HG03064 (cell line): Measurements from ENCODE around the gene GRN.

Source experiments
- ATAC-seq: cut with Tn5 transposase; IDR thresholded peaks from one replicate; pipeline ENCODE4 v1.9.1; 2021; ENCODE audit warnings: low read depth; ENCODE audit not compliant: unreplicated experiment

The GRN gene

DNA sequence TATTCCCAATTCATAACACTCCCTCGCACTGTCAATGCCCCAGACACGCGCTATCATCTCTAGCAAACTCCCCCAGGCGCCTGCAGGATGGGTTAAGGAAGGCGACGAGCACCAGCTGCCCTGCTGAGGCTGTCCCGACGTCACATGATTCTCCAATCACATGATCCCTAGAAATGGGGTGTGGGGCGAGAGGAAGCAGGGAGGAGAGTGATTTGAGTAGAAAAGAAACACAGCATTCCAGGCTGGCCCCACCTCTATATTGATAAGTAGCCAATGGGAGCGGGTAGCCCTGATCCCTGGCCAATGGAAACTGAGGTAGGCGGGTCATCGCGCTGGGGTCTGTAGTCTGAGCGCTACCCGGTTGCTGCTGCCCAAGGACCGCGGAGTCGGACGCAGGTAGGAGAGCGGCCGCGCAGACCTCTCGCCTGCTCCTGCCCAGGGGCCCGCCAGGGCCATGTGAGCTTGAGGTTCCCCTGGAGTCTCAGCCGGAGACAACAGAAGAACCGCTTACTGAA is at the start of gene GRN:
Gene GRN, plus strand, starts transcription at position 364 of the 515 bp plus-strand sequence. CDS start 3,863 bp downstream, outside the sequence.
- no peak for ATAC-seq

DNA sequence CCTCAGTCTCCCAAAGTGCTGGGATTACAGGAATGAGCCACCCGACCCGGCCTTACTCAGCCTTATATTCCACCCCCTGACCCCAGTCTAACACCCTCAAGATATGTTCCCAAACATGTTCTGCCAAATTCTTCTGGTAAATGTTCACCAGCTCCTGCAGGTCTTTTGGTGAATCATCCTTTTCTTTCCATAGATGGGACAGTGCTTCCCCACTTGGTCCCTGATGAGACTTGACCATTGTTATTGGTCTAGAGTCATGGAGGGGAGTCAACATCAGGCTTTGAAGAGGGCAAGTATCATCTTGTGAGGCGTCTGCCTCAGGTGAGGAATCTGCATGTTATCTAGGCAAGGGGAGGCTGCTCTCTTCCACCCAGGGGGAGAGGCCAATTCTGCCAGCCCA is 47.1 kb upstream of the GRN start:
- no peak for ATAC-seq

DNA sequence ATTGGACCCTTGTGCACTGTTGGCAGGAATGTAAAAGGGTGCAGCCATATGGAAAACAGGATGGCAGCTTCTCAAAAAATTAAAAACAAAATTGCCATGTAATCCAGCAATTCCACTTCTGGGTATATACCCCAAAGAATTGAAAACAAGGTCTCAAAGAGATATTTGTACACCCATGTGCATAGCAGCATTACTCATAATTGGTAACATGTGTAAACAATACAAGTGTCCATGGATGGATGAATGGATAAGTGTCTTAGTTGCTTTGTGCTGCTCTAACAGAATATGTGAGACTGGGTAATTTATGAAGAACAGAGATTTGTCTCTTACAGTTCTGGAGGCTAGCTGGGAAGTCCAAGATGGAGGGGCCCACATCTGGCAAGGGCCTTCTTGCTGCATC is 40.5 kb upstream of the GRN start:
- ATAC-seq: no peak

DNA sequence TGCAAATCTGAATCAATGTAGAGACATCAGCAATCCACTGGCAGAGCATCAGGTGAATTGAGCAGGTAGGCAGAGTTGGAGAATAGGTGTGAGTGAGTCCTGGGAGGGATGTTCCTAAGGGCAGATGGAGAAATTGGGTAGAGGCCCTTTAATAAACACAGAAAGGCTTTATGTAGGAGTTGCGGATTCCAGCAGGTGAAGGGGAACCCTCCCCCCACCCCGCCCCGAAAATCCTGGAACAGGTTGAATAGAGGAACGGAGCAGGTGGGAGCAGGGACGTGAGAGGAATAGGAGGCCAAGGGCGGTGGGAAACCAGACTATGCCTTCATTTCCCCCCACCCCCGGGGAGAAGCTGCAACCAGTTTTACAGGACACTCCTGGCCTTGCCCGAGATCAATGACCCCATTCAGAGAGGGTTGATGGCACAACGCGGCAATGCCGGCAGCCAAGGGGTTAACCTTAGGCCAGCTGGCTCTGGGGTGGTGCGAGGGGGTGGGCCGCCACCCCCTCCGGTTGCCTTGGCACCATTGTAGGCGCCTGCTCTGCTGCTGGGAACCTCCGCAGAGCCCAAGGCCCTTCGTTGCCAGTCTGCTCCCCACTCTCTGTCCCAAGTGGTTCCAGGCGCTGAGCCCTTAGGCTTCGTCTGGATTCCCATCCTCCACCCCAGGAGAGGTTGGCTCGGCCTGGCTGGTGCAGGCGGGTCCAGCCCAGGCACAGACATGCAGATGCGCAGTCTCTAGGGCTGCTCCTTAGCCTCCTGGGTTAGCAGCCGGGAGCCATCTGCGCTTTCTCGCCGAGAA is 37.5 kb upstream of the GRN start:
- ATAC-seq: no peak

DNA sequence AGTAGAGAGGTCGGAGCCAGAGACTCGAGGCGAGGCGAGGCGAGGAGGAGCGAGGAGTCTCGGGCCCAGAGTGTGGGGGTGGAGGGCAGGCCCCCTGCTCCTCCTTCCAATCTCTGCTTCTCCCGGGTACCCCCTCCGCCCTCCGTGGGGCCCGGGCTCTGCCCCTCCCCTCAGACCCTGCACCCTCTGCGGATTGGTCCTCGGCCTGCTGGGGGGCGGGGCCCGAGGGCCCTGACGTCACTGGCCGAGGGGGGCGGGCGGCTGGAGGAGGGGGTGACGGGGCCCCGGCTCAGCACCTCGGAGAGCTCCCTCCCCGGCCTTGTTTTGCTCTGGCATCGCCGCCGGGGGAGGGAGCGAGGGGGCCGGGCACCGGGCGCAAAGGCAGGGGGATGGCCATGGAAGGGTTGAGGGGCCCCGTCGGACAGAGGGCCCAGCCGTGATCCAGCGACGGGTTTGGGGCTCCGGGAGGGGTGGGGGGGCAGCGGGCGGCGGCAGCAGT is 36.7 kb upstream of the GRN start, which contains the start of gene RUNDC3A:
Gene RUNDC3A, plus strand, starts transcription at position 282 of the 499 bp plus-strand sequence. CDS start 232 bp downstream, outside the sequence.
- ATAC-seq: no peak

DNA sequence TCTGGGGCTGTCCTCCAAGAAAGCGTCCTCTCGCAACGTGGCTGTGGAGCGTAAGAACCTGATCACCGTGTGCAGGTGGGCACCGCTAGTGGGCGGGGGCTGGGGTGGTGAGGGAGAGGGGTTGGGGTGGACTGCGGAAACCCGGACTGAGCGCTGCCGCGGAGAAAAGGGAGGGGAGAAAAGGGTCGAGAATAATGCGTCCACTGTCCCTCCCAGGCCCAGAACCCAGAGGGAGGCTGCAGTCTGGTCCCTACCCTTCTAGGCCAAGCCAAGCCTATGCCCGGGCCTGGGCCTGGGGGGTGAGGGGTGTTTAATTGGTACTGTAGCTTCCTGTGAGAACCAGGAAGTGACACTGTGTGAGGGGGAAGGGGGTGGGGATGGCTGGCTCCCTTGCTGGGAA is 36.2 kb upstream of the GRN start:
- ATAC-seq: no peak

DNA sequence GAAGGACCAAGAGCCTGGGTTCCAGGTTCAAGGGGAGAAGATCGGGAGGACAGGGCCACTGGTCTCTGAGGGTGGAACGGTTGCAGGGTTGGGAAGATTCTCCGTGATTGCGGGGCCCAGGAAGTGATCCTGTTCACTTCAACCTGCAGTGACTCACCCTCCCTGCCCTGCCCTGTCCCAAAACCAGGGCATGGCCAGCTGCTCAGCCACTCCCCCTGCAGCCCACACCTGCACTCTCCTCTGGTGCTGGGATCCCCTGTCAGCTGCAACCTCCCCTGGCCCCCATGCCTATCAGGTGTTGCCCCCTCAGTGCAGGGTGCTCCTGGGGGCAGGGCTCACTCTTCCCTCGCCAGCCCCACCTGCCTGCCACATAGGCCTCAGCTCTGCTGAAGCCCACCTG is 35.6 kb upstream of the GRN start:
- ATAC-seq: no peak

DNA sequence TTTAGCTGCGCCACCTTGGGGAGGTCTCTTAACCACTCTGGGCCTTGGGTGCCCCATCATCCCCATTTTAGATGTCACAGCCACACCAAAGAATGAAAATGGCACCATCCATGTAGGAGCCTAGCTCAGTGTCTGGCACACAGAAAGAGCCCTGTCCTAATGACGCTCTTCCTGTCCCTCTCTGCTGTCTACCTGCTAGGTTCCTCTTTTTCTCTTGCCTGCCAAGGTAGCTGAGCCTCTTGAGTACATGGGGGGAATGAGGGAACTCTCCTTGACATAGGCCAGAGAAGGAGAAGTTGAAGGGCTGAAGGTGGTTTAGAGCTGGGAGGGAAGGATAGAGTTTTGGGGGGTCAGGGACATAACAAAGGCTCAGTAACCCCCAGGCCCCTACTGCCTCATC is 34.9 kb upstream of the GRN start:
- ATAC-seq: no peak

DNA sequence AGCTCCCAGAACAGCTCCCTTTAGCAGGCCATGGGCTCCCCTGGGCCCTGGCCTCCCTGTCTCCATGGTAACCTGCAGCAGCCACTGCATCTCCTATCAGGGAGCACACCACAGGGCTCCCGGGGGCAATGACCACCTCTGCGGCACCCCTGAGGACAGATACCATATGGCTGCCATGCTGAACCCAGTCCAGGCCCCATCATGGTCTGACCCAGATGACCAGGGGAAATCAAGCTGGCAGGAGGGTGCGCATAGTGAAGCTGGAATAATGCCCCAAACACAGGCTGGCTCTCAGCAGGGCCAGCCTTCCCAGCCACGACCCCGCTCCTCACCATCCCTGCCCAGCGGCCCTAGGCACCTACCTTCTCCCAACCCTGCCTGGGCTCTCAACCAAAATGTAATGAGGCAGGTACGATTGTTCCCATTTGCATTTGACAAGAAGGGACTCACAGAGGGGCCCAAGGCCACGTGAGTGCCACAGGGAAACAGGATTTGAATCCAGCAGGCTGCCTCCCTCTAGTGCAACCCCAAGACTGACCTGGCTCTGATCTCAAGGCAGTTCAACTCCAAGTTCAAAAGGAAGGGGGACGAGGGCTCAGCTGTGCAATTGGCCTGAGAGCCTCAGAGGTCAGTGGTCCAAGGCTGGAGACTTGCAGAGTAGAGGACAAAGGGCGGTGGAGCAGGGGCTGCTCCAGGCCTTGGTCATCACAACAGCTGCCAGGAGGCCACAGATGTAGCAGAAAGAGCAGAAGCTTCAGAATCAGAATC is 34.3 kb upstream of the GRN start:
- ATAC-seq: no peak

DNA sequence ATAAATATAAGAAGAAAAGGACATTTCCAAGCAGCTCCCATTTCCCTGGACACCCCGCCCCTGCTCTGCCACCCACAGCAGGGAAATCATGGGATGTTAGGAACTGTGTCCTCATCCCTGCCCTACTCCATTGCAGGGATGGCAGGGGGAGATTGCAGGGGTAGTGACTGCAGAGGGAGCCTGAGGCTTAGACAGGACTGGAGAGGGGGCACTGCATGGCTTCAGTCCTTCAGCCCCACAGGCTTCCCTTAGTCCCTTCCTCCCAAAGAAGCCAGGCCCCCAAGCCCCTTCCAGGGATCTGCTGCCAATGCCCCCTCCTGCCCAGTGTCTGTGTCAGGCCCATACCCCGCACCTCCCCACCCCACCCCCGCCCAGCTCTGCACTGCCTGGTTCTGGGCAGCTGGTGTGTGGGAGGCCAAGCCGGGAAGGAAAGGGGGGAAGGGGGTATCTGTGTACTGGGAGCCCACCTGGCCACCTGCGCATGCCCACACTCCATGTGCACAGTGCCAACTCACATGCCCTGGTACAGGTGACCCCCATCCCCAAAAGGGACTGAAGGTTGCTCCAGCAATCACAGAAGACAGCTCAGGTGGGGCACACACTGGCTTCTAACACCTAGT is 33.4 kb upstream of the GRN start:
- no peak for ATAC-seq

DNA sequence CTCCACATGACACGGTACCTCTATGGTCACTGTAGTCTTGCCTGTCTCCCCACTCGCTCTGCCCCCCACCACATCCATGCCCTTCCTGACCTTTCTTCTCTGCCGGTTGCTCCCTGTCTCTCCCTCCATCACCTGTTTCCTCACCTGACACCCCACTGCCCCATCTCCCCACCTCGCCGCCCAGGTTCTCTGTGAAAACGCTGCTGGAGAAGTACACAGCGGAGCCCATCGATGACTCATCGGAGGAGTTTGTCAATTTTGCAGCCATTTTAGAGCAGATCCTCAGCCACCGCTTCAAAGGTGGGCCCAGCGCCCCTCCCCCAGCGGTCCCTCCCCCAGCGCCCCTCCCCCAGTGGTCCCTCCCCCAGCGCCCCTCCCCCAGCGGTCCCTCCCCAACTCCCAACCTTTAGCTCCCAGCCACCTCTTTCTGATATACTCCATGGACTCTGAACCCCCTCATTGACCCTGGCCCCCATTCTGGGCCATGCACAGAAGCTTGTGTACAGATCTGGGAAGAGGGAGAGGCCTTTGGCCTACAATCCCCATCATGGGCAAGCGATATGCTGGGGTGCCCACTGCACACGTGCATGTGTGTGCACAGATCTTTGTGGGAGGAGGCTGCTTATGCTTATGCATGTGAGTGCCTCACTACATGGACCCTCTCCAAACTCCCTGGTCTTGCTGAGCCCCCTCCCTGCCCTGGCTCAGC is 32.6 kb upstream of the GRN start:
- ATAC-seq: no peak

DNA sequence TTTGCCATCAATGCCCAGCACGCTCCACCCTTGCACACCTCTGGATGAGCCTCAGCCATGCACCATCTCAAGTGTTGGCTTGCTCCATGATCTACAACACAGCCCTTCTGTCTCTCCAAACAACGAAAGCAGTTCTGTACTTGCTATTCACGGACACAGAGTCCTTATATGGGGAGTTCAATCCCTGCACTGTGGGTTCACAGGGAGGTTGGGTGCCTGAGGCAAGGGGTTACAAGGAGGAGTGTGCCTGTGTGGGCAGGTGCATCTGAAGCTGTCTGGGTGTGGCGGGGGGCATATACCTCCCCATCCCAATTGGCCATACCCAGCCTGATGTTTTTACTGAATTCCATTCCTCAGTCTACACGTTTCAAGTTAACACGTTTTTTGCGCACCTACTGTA is 31.1 kb upstream of the GRN start:
- ATAC-seq: no peak

DNA sequence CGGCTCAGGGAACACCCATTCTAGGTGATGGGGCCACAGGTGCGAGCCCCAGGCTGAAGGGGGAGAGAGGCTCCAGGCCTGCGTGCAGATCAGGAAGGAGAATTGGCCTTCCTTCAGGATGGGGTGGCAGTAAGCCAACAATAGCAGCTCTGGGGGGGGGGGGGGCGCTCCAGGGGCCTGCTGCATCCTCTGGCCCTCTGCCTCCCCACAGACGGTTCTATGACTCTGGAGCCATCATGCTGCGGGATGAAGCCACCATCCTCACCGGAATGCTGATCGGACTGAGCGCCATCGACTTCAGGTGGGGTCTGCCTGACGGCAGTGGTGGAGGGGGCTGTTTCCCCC is 30.6 kb upstream of the GRN start:
- no peak for ATAC-seq

DNA sequence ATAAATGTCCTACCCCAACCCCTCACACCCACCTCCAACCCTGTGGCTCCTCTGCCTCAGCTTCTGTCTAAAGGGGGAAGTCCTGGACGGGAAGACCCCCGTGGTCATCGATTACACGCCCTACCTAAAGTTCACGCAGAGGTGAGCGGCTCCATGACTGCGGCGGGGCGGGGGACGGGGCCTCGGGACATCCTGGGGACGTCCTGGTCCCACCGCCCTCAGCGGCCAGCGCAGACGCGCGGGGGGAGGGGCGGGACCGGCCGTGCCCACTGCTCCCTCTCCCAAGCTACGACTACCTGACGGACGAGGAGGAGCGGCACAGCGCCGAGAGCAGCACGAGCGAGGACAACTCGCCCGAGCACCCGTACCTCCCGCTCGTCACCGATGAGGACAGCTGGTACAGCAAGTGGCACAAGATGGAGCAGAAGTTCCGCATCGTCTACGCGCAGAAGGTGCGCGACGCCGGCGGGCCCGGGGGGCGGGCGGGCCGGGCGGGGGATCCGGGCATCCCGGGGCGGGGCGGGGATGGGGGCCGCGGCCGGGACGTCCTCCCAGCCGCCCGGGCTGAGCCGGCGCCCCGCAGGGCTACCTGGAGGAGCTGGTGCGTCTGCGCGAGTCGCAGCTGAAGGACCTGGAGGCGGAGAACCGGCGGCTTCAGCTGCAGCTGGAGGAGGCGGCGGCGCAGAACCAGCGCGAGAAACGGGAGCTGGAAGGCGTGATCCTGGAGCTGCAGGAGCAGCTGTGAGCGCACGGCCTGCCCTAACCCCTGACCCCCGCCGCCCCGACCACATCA is 30.0 kb upstream of the GRN start:
- ATAC-seq: no peak

DNA sequence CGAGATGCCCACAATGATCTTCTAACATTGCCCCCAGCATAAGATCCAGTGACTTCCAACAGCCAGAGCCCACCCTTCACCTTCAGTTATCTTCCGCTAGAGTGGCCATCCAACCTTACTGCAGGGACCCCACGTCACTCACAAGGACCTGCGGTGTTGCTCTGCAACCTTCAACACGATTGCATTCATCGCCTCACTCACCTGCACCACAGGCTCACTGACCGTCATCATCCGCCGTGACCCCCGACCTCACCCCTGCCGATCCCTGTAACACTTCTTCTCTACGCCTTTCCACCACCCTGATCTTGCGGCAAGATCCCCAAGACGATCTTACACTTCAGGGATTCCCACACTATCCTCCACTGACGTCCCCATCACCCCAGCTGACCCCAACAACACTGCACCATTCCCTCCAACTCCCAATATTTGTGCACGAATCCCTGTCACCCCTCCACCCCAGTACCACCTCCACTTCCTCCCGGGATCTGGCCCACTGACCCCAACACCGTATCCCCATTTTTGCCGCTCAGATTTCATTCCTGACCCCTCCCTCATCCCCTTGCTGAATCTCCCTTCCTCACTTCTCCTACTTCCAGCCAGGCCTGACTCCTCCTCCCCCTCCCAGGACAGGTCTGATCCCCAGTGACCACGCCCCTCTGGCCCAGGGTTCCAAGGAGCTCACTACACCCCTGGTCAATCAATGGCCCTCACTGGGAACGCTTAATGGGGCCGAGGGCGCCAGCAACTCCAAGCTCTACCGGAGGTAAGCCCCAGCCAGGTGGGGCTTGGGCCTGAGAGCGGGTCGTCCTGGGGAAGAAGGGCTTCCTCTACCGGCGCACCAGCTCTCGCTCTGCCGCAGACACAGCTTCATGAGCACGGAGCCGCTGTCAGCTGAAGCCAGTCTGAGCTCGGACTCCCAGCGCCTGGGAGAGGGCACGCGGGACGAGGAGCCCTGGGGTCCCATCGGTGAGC is 29.1 kb upstream of the GRN start:
- ATAC-seq: no peak

DNA sequence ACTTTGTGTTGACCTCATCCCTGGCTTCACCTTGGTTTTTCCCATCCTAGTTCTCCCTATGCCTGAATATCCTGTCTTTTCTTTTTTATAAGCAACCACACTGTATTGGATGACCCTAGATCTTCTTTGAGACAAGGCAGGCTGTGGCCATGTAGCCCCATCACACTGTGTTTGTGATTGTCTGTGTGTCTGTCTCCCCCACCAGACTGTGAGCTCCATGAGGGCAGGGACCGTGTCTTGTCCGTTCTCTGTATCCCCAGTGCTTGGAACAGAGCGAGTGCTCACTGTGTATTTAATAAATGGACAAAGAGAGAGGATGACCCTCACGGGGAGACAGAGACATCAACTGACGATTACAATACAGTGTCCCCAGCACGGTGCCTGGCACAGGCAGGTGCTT is 27.6 kb upstream of the GRN start:
- ATAC-seq: no peak

DNA sequence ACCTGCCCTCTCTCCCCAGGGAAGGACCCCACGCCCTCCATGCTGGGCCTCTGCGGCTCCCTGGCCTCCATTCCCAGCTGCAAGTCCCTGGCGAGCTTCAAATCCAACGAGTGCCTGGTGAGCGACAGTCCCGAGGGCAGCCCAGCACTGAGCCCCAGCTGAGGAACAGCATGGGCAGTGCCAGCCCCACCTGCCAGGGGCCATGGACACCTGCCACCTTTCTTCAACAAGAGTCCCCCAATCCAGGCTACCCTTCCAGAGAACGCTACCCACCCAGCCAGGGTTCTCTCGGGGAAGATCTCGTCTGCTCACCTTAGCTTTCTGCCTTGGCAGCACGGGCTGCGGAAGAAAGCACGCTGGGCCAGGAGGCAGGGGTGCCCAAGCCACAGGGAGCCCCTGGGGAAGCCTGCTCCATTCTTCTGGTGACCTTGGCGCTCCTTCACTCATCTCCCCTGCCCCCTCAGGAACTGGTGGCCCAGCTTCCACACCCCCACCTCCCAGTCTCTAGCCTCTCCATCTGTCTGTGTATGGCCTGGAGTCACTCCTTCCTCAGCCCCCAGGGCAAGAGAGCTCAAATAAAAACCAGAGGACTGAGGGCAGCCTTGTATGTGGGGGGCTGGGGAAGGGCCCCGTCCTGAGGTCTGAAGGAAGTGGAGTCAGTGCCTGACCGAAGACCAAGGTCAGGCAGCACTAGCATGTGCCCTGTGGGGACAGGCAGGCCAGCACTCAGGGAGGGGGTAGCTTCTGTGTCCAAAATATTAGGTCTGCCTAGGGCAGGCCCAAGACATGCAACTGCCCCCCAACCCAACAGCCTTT is 26.8 kb upstream of the GRN start:
- ATAC-seq: no peak

DNA sequence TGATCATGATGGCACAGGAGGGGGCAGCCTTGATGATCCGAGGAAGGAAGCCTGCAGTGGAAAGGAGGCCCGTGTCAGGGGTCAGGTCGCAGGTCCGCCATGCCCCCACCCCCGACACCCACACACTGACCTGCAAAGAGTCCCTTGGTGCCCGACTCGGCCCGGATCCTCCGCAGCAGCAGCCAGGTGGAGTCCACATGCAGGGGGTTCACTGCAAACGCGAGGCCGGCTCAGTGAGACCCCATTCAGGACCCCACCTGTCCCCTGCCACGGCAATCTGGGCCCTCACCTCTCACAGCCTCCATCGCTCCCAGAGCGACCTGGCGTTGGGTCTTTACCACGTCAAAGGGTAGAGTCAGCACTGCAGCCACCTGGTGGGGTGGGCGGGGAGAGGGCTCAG is 25.0 kb upstream of the GRN start:
- ATAC-seq: no peak
